GM11168 (cell line): ENCODE results near the gene FAM118B.

Source experiments
- in situ Hi-C: fragments of 300-500 bp; cut with MboI; formaldehyde crosslinking; loops from one replicate; pipeline ENCODE4 v1.12.0; 2022; ENCODE audit warnings: low sequenced_read_pairs; ENCODE audit not compliant: unreplicated experiment

Gene FAM118B

GRCh38 chr11:126186025-126186698, 25.4 kb upstream of the FAM118B start:
- in situ Hi-C loops = no loop called here

GRCh38 chr11:126186708-126187529, 24.7 kb upstream of the FAM118B start:
- in situ Hi-C loops = no loop called here

- in situ Hi-C loops = no loop called here
These were observed 23.1 kb upstream of the FAM118B start for GRCh38 chr11:126188332-126189108.

GRCh38 chr11:126189109-126189929, 22.3 kb upstream of the FAM118B start:
- in situ Hi-C loops = no loop called here

- in situ Hi-C loops = loop anchor here (10.0 kb wide), 1 partner anchor 266 kb away; no protein-coding TSS in a partner anchor
These were observed 20.8 kb upstream of the FAM118B start for GRCh38 chr11:126190792-126191191.

GRCh38 chr11:126191379-126192073, 20.1 kb upstream of the FAM118B start:
- in situ Hi-C loops = loop anchor here (10.0 kb wide), 1 partner anchor 267 kb away; no protein-coding TSS in a partner anchor

- in situ Hi-C loops = loop anchor here (10.0 kb wide), 1 partner anchor 268 kb away; no protein-coding TSS in a partner anchor
These were observed 19.2 kb upstream of the FAM118B start for GRCh38 chr11:126192361-126192760.

- in situ Hi-C loops = loop anchor here (10.0 kb wide), 1 partner anchor 268 kb away; no protein-coding TSS in a partner anchor
These were observed 18.5 kb upstream of the FAM118B start for GRCh38 chr11:126193038-126193478.

- in situ Hi-C loops = loop anchor here (10.0 kb wide), 1 partner anchor 269 kb away; no protein-coding TSS in a partner anchor
These were observed 17.4 kb upstream of the FAM118B start for GRCh38 chr11:126194121-126194543.

- in situ Hi-C loops = loop anchor here (10.0 kb wide), 1 partner anchor 270 kb away; no protein-coding TSS in a partner anchor
These were observed 16.5 kb upstream of the FAM118B start for GRCh38 chr11:126195119-126195518.

GRCh38 chr11:126197277-126197939, 14.2 kb upstream of the FAM118B start:
- in situ Hi-C loops = loop anchor here (10.0 kb wide), 1 partner anchor 273 kb away; no protein-coding TSS in a partner anchor

GRCh38 chr11:126198648-126199047, 12.9 kb upstream of the FAM118B start:
- in situ Hi-C loops = loop anchor here (10.0 kb wide), 1 partner anchor 274 kb away; no protein-coding TSS in a partner anchor

- in situ Hi-C loops = no loop called here
These were observed 8.8 kb upstream of the FAM118B start for GRCh38 chr11:126202646-126203359.

- in situ Hi-C loops = no loop called here
These were observed 6.2 kb upstream of the FAM118B start for GRCh38 chr11:126205359-126205758.

GRCh38 chr11:126207896-126208295, 3.7 kb upstream of the FAM118B start:
- in situ Hi-C loops = no loop called here

GRCh38 chr11:126210871-126211235, 729 bp upstream of the FAM118B start:
- in situ Hi-C loops = no loop called here

GRCh38 chr11:126212089-126212660, 593 bp downstream of the FAM118B start:
- in situ Hi-C loops = no loop called here
